Measurements from ENCODE around the gene EML5. TPM values are rescaled to one million over a fixed set of nuclear protein-coding genes. Genes with fewer than 3 reads are reported as not detected.

EML5 gene
- total and polyA plus RNA-seq, 7 experiments from 2014 or later = 0.40 to 6.4 (median 3.3) TPM

GRCh38 chr14:88599761-88600439, 192.9 kb downstream of the EML5 start:
- Mint-ChIP-seq H3K36me3 (peaks cover 20 to 70% (median 39%) of the 10 kb centered on the region in 5 donors), H3K27me3 (no peaks in the 10 kb centered on the region), H3K4me1 (peaks cover 18 to 32% (median 22%) of the 10 kb centered on the region in 7 donors), H3K9me3 (no peaks in the 10 kb centered on the region), H3K4me3 (peak overlapping the region in 7 of 10 donors; percentile 8 to 55 (median 39)), H3K27ac (peak overlapping the region; percentile 0 to 84 (median 73))
- Histone ChIP-seq H3K27me3 (ENCODE audit: control insufficient read depth in 2 of 2, insufficient read depth in 2 of 2, low read length in 2 of 2) (no peaks in the 10 kb centered on the region), H3K9me3 (ENCODE audit: control insufficient read depth in 2 of 3, low read length in 3 of 3) (no peaks in the 10 kb centered on the region), H3K4me1 (ENCODE audit: control insufficient read depth in 2 of 2, insufficient read depth in 2 of 2, low read length in 2 of 2) (peaks cover 0 to 9% of the 10 kb centered on the region in 2 donors), H3K27ac (ENCODE audit: low read depth, low read length) (no peak overlapping the region), H3K36me3 (ENCODE audit: control insufficient read depth in 2 of 3, insufficient read depth in 3 of 3, low read length in 3 of 3) (peaks cover 12 to 63% (median 15%) of the 10 kb centered on the region in 3 experiments), H3K4me3 (ENCODE audit: low read length) (no peak overlapping the region)
- ChIA-PET CTCF (no interaction called here), POLR2A (no interaction called here)
- peak in 1 of 9 donors; percentile 28 for DNase-seq
- no peak for ATAC-seq
- intact Hi-C loops (cut with micrococcal nuclease) = no loop called here

GRCh38 chr14:88599326-88599725, 193.4 kb downstream of the EML5 start:
- no peak overlapping the region for H3K27ac ChIP-seq (ENCODE audit: low read depth, low read length)
- ATAC-seq (no peak), DNase-seq (no peak)
- intact Hi-C loops (cut with micrococcal nuclease) = no loop called here
- no peak overlapping the region for H3K4me3 ChIP-seq (ENCODE audit: low read length)
- H3K27me3 ChIP-seq (ENCODE audit: control insufficient read depth in 2 of 2, insufficient read depth in 2 of 2, low read length in 2 of 2) = no peaks in the 10 kb centered on the region
- H3K27me3 Mint-ChIP-seq = no peaks in the 10 kb centered on the region
- H3K4me1 Mint-ChIP-seq = peaks cover 18 to 32% (median 22%) of the 10 kb centered on the region in 7 donors
- CTCF ChIA-PET = no interaction called here
- POLR2A ChIA-PET = no interaction called here
- peaks cover 0 to 9% of the 10 kb centered on the region in 2 donors for H3K4me1 ChIP-seq (ENCODE audit: control insufficient read depth in 2 of 2, insufficient read depth in 2 of 2, low read length in 2 of 2)
- H3K9me3 Mint-ChIP-seq = no peaks in the 10 kb centered on the region
- peaks cover 20 to 68% (median 41%) of the 10 kb centered on the region in 5 donors for H3K36me3 Mint-ChIP-seq
- peak overlapping the region in 8 of 9 donors; percentile 8 to 84 (median 72) for H3K27ac Mint-ChIP-seq
- peak overlapping the region in 3 of 10 donors; percentile 35 to 55 (median 39) for H3K4me3 Mint-ChIP-seq
- H3K9me3 ChIP-seq (ENCODE audit: control insufficient read depth in 2 of 3, low read length in 3 of 3) = no peaks in the 10 kb centered on the region
- peaks cover 13 to 60% (median 15%) of the 10 kb centered on the region in 3 experiments for H3K36me3 ChIP-seq (ENCODE audit: control insufficient read depth in 2 of 3, insufficient read depth in 3 of 3, low read length in 3 of 3)

- Mint-ChIP-seq H3K27ac (no peak overlapping the region), H3K9me3 (no peaks in the 10 kb centered on the region), H3K4me1 (peaks cover 17 to 32% (median 20%) of the 10 kb centered on the region in 7 donors), H3K4me3 (no peak overlapping the region), H3K36me3 (peaks cover 20 to 71% (median 46%) of the 10 kb centered on the region in 5 donors), H3K27me3 (no peaks in the 10 kb centered on the region)
- intact Hi-C loops (cut with micrococcal nuclease) = no loop called here
- DNase-seq (no peak), ATAC-seq (no peak)
- peaks cover 10 to 57% (median 15%) of the 10 kb centered on the region in 3 experiments for H3K36me3 ChIP-seq (ENCODE audit: control insufficient read depth in 2 of 3, insufficient read depth in 3 of 3, low read length in 3 of 3)
- H3K4me3 ChIP-seq (ENCODE audit: low read length) = no peak overlapping the region
- H3K27ac ChIP-seq (ENCODE audit: low read depth, low read length) = no peak overlapping the region
- H3K4me1 ChIP-seq (ENCODE audit: control insufficient read depth in 2 of 2, insufficient read depth in 2 of 2, low read length in 2 of 2) = peaks cover 0 to 9% of the 10 kb centered on the region in 2 donors
- no peaks in the 10 kb centered on the region for H3K27me3 ChIP-seq (ENCODE audit: control insufficient read depth in 2 of 2, insufficient read depth in 2 of 2, low read length in 2 of 2)
- POLR2A ChIA-PET = no interaction called here
- CTCF ChIA-PET = no interaction called here
- no peaks in the 10 kb centered on the region for H3K9me3 ChIP-seq (ENCODE audit: control insufficient read depth in 2 of 3, low read length in 3 of 3)
Measured at GRCh38 chr14:88598097-88598675, 194.6 kb downstream of the EML5 start.

GRCh38 chr14:88597601-88598000, 195.2 kb downstream of the EML5 start:
- peaks cover 17 to 32% (median 20%) of the 10 kb centered on the region in 7 donors for H3K4me1 Mint-ChIP-seq
- peaks cover 20 to 68% (median 44%) of the 10 kb centered on the region in 5 donors for H3K36me3 Mint-ChIP-seq
- no peak overlapping the region for H3K4me3 ChIP-seq (ENCODE audit: low read length)
- no peaks in the 10 kb centered on the region for H3K9me3 Mint-ChIP-seq
- peaks cover 0 to 9% of the 10 kb centered on the region in 2 donors for H3K4me1 ChIP-seq (ENCODE audit: control insufficient read depth in 2 of 2, insufficient read depth in 2 of 2, low read length in 2 of 2)
- ChIA-PET POLR2A (no interaction called here), CTCF (no interaction called here)
- DNase-seq (no peak), ATAC-seq (no peak)
- peaks cover 5 to 52% (median 9%) of the 10 kb centered on the region in 3 experiments for H3K36me3 ChIP-seq (ENCODE audit: control insufficient read depth in 2 of 3, insufficient read depth in 3 of 3, low read length in 3 of 3)
- H3K27ac ChIP-seq (ENCODE audit: low read depth, low read length) = no peak overlapping the region
- H3K27me3 ChIP-seq (ENCODE audit: control insufficient read depth in 2 of 2, insufficient read depth in 2 of 2, low read length in 2 of 2) = no peaks in the 10 kb centered on the region
- H3K27me3 Mint-ChIP-seq = no peaks in the 10 kb centered on the region
- intact Hi-C loops (cut with micrococcal nuclease) = no loop called here
- no peak overlapping the region for H3K4me3 Mint-ChIP-seq
- no peaks in the 10 kb centered on the region for H3K9me3 ChIP-seq (ENCODE audit: control insufficient read depth in 2 of 3, low read length in 3 of 3)
- H3K27ac Mint-ChIP-seq = peak overlapping the region in 1 of 9 donors; percentile 79

GRCh38 chr14:88597038-88597437, 195.7 kb downstream of the EML5 start:
- Histone ChIP-seq H3K27me3 (ENCODE audit: control insufficient read depth in 2 of 2, insufficient read depth in 2 of 2, low read length in 2 of 2) (no peaks in the 10 kb centered on the region), H3K9me3 (ENCODE audit: control insufficient read depth in 2 of 3, low read length in 3 of 3) (no peaks in the 10 kb centered on the region), H3K4me1 (ENCODE audit: control insufficient read depth in 2 of 2, insufficient read depth in 2 of 2, low read length in 2 of 2) (peaks cover 0 to 9% of the 10 kb centered on the region in 2 donors), H3K27ac (ENCODE audit: low read depth, low read length) (no peak overlapping the region), H3K4me3 (ENCODE audit: low read length) (no peak overlapping the region), H3K36me3 (ENCODE audit: control insufficient read depth in 2 of 3, insufficient read depth in 3 of 3, low read length in 3 of 3) (peaks cover 0 to 47% (median 6%) of the 10 kb centered on the region in 3 experiments)
- no peak for DNase-seq
- POLR2A ChIA-PET = no interaction called here
- CTCF ChIA-PET = interaction anchor here (0.9 kb wide), 1 partner anchor 41 kb away, joined by 3 read pairs; no protein-coding TSS in a partner anchor
- no peak overlapping the region for H3K4me3 Mint-ChIP-seq
- peak overlapping the region in 1 of 9 donors; percentile 45 for H3K27ac Mint-ChIP-seq
- peaks cover 17 to 32% (median 20%) of the 10 kb centered on the region in 7 donors for H3K4me1 Mint-ChIP-seq
- peaks cover 17 to 64% (median 44%) of the 10 kb centered on the region in 5 donors for H3K36me3 Mint-ChIP-seq
- intact Hi-C loops (cut with micrococcal nuclease) = no loop called here
- H3K27me3 Mint-ChIP-seq = no peaks in the 10 kb centered on the region
- ATAC-seq = no peak
- no peaks in the 10 kb centered on the region for H3K9me3 Mint-ChIP-seq

- DNase-seq (no peak), ATAC-seq (no peak)
- intact Hi-C loops (cut with micrococcal nuclease) = no loop called here
- ChIA-PET CTCF (no interaction called here), POLR2A (no interaction called here)
- peaks cover 0 to 6% (median 1%) of the 10 kb centered on the region in 7 donors for H3K4me1 Mint-ChIP-seq
- H3K27me3 Mint-ChIP-seq = no peaks in the 10 kb centered on the region
- no peaks in the 10 kb centered on the region for H3K9me3 ChIP-seq (ENCODE audit: control insufficient read depth in 2 of 3, low read length in 3 of 3)
- H3K9me3 Mint-ChIP-seq = no peaks in the 10 kb centered on the region
- H3K27me3 ChIP-seq (ENCODE audit: control insufficient read depth in 2 of 2, insufficient read depth in 2 of 2, low read length in 2 of 2) = no peaks in the 10 kb centered on the region
- no peak overlapping the region for H3K4me3 ChIP-seq (ENCODE audit: low read length)
- no peak overlapping the region for H3K27ac ChIP-seq (ENCODE audit: low read depth, low read length)
- H3K4me3 Mint-ChIP-seq = no peak overlapping the region
- H3K4me1 ChIP-seq (ENCODE audit: control insufficient read depth in 2 of 2, insufficient read depth in 2 of 2, low read length in 2 of 2) = no peaks in the 10 kb centered on the region
- H3K27ac Mint-ChIP-seq = no peak overlapping the region
- H3K36me3 Mint-ChIP-seq = peaks cover 2 to 70% (median 41%) of the 10 kb centered on the region in 5 donors
- H3K36me3 ChIP-seq (ENCODE audit: control insufficient read depth in 2 of 3, insufficient read depth in 3 of 3, low read length in 3 of 3) = peaks cover 0 to 52% (median 6%) of the 10 kb centered on the region in 3 experiments
Measured at GRCh38 chr14:88592031-88592430, 200.7 kb downstream of the EML5 start.

Data from naive thymus-derived CD4-positive, alpha-beta T cell (primary cell).